AG08396 (cell line): ENCODE measurements around the gene WIZ.
"Not testable (repeated sequence)": the region's sequence is repeated elsewhere in the genome, so short reads cannot be mapped to it uniquely, and the experiment has no call there.

Source experiments
- DNase-seq: peaks from one replicate; pipeline ENCODE4 v3.0.0; 2012; ENCODE audit warnings: low spot score, mixed read lengths

WIZ gene, protein sequence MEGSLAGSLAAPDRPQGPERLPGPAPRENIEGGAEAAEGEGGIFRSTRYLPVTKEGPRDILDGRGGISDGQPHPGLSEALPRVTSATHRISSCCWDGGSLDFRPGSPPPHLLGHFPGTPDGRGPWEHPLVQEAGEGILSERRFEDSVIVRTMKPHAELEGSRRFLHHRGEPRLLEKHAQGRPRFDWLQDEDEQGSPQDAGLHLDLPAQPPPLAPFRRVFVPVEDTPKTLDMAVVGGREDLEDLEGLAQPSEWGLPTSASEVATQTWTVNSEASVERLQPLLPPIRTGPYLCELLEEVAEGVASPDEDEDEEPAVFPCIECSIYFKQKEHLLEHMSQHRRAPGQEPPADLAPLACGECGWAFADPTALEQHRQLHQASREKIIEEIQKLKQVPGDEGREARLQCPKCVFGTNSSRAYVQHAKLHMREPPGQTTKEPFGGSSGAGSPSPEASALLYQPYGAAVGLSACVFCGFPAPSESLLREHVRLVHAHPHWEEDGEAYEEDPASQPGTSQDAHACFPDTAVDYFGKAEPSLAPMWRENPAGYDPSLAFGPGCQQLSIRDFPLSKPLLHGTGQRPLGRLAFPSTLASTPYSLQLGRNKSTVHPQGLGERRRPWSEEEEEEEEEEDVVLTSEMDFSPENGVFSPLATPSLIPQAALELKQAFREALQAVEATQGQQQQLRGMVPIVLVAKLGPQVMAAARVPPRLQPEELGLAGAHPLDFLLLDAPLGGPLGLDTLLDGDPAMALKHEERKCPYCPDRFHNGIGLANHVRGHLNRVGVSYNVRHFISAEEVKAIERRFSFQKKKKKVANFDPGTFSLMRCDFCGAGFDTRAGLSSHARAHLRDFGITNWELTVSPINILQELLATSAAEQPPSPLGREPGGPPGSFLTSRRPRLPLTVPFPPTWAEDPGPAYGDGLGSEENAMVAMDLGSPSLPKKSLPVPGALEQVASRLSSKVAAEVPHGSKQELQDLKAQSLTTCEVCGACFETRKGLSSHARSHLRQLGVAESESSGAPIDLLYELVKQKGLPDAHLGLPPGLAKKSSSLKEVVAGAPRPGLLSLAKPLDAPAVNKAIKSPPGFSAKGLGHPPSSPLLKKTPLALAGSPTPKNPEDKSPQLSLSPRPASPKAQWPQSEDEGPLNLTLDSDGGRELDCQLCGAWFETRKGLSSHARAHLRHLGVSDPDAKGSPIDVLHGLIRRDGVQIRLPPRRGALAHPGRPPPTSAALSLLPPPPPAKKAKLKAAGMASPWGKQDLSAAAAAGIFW (N-terminal part only)

DNA sequence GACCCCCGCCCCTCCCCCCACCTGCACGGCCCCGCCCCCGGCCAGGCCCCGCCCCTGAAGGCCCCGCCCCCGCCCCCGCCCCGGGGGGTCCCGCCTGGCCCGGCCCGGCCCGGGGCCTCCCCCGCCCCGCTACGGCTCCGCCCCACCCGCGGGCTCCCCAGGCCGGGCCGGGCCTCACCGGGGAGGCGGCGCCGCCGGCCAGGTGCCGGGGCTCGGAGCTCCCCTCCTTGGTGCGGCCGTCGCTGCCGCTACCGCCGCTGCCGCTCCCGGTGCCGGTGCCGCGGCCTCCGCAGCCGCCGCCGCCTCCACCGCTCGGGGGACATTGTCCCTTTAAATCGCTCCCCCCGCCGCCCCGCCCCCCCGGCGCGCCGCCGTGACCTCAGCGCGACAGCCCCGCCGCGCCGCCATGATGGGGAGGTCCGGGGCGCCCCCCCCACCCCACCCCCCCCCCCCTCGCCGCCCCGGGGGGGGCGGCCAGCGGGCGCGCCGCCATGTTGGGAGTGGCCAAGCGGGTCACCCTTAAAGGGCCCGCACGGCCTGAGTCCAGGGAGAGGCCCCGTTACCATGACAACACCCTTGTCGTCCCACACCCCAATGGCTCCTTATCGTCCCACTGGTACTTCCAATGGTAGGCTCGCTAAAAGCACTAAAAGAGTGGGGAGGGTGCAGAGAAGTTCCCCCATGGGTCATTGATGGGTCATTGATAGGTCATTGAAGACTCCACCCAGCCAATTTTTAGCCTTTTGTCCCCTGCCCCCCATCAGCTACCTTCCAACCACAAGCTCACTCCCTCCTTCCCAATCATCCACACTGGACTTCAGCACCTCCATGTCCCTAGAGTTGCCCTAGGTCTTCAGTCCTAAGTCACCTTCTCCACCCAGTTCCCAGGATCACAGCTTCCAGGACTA lies at the start of gene WIZ:
Gene WIZ, minus strand, starts transcription at position 337 of the 908 bp plus-strand sequence. CDS start 1,649 bp downstream, outside the sequence.
- peak; percentile 97 for DNase-seq

DNA sequence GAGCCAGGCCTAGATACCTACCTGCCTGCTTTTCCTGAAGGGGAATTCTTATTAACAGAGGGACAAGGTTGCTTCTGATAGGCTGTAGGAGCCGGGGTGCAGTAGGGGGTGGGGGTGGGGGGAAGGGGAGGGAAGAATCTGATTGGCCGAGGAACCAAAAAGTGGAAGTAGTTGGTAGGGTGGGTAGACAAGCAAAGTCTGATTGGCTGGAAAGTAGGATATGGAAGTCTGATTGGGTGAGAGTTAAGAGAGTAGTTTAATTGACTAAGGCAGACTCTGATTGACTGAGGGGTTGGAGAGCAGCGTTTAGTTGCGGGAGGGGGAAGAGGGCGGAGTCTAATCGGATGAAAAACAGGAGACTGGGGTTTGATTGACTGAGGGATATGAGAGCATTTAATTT lies 49.2 kb upstream of the WIZ start:
- DNase-seq: no peak

DNA sequence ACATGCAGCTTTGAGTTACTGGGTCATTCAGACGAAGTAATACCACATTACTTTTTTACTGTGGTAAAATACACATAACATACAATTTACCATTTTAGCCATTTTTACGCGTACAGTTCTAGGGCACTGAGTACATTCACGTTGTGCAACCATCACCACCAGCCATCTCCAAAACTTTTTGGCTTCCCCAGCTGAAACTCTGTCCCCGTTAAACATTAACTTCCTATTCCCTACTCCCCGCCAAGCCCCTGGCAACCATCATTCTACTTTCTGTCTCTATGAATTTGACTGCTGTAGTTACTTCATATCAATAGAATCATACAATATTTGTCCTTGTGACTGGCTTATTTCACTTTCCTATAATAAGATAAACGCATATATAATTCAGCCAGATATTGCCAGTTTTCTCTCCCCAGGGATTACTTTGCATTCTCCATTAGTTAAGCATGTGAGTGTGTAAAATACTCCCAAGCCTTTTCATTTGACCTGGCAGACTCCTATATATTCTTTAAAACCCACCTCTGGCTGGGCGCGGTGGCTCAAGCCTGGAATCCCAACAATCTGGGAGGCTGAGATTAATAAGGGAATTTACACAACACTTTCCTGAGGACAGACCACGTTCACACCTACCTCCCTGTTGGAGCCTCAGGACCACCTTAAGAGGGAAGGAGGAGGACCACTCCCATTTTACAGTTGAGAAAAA lies 48.6 kb upstream of the WIZ start:
- no peak for DNase-seq

DNA sequence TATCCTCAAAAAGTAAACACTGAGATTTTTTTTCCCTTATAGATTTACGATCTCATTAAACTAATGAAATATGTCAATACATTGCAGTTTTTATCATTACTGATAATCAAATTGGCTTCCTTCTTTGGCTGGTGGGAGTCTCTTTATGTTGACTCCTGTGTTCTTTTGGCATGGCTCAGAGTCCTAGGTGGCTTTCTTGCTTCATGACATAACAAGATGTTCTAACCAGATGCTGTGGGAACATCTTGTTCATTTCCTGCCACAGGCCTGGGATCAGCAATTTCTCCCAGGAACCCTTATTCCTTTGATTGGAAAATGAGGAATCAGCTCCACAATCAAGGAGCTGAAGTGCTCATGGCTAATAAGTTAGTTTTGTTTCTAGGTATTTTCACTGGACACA lies 45.4 kb upstream of the WIZ start:
- no peak for DNase-seq

DNA sequence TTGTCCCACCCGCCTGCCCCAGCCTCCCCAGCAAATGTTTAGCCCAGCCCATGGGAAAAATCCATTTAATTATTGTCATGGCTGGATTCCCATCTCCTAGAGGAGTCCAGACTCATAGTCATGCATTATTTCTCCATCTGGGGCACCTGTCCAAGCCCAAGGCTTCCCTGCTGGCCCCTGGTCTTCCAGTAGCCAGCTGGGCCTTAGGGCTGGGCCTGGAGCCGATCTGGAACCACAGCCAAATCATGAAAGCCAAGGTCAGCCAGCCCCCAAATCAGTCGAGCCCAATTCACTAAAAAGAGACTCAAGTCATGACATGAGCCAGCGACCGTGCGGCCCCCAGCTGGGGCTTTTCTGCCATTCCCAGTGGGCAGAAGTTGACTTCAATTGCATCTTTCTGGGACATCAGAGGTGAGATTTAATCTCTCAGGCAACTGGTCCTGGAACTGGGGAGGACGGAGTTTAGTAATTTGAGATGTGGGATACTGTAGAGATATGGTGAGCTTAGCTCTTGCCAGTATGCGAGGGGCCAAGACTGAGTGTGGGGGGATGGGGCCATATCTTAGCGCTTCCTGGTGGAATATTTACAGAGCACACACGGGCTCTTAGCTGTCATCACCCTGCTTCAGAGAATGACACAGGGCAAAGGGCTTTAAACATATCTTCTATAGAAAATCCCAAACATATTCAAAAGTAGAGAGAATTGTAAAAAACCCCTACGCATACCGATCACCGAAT lies 38.9 kb upstream of the WIZ start:
- DNase-seq: no peak

DNA sequence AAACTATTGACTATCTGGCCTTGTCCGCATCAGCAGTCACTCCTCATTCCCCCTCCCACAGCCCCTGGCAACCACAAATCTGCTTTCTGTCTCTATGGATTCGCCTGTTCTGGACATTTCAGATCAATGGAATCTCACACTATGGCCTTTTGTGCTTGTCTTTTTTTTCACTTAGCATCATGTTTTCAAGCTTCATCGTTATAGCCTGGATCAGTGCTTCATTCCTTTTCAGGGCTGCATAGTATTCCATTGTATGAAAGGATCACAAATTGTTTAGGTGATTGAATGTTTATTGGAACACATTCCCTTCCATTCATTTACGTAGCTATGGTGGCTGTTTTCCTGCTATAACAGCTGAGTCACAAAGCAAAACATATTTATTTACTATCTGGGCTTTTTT lies 37.3 kb upstream of the WIZ start:
- DNase-seq: no peak

DNA sequence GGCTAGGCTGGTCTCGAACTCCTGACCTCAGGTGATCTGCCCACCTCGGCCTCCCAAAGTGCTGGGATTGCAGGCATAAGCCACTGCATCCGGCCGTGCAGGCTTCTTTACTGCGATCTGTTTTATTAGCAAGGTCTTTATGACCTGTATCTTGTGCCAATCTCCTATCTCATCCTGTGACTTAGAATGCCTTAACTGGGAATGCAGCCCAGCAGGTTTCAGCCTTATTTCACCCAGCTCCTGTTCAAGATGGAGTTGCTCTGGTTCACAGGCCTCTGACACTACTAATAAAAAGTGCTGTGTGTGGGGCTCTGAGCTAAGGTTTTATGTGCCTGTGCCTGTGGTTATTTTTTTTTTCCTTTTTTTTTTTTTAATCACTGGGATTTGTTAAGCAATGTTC lies 36.0 kb upstream of the WIZ start:
- DNase-seq: not testable (repeated sequence)

DNA sequence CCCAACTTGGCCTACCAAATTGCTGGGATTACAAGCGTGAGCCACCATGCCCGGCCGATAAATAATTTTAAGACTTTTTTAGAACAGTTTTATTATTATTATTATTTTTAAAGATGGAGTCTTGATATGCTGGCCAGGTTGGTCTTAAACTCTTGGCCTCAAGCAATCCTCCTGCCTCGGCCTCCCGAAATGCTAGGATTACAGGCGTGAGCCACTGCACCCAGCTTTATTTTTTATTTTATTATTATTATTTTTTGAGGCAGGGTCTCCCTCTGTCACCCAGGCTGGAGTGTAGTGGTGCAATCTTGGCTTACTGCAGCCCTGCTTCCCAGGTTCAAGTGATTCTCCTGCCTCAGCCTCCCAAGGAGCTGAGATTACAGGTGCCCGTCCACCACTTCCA lies 31.2 kb upstream of the WIZ start:
- DNase-seq: not testable (repeated sequence)

DNA sequence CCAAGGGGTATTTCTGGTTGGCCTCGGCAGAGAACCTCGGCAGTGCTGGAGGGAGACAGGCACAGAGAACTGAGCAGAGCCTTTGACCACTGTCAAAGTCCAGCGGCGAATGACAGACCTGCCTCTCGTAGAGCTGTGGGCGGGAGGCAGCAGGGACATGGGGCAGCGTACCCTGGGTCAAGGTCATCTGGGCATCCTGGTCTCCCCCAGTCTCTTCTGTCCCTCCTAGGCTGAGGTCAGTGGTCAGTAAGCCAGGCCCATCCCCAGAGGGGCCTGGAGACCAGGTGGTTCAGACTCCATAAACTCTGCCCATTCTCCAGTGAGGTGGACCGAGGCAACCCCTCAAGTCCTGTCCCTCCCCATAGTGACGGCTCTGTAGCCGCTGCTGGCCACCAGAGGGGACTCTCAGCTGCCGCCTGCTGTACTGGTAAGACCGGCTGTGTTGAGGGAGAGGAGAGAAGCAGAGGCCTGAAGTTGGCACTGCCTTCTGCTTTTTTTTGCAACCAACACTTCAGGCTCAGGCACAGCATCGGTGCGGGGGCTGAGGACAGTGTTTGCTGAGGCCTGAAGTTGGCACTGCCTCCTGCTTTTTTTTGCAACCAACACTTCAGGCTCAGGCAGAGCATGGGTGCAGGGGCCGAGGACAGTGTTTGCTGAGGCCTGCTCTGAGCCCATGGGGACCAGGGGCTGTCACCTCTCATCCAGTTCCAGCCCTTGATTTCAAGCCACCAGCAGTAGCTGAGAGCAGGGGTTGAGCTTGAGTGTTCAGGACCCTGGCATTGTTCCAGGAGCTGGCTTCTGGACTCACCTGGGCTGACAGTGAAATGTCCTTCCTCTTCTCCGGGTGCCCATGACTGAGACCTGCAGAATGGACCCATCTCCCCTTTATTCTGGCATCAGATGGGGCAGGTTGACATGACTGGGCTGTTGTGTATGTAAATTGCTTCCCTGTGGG lies 29.9 kb upstream of the WIZ start, which contains the start of gene PGLYRP2:
Gene PGLYRP2, minus strand, starts transcription at position 111 of the 955 bp plus-strand sequence. CDS start 130 bp downstream, outside the sequence.
- no peak for DNase-seq

DNA sequence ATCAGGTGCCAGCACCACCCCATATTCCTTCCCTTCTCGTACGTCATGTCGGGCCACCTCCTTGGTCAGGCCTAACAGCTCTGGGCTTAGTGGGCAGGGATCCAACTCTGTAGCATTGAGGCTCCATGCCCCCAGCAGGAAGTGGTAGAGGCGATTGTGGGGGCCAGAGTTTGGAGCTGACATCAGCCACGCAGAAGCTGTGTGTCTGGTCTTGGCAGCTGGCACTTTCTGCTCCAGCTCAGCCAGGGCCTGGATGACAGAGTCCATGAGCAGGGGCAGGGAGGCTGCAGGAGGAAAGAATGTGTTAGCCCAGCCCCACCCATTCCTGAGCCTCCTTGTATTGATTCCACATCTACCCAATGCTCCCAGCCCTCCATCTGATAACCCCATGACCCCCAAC lies 26.6 kb upstream of the WIZ start:
- DNase-seq: no peak

DNA sequence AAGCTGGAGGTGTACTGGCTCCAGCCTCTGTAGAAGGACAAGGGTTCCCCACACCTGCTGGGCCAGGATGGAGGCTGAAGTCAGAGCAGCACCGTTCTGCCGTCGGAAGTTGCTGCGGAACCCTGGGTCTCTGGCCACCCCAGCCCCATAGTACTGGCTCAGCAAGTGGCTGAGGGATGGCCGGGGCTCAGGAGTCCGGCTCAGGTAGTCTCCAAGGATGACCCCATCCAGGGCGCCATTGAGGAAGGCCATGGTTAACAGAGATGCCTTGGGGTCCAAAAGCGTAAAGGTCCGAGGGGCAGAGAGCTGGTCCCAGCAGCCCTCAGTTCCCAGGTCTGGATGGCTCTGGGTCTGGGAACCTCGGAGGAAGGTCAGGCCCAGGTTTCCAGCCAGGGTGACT lies 25.9 kb upstream of the WIZ start:
- DNase-seq: no peak

DNA sequence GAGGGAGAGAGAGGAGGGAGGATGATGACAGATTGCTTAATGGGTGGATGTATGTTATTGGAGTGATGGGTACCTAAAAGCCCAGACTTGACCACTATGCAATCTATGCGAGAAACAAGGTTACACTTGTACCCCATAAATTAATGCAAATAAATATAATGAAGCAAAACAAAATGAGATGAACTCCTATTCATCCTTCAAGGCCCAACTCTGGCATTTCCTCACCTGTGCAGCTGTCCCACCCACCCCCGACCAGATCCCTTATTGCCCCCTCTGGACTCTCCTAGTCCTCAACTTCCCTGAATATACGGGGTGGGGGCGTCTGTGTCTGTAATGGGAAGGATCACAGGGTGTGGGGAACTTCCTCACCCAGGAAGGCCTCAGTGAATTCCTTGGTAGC lies 25.4 kb upstream of the WIZ start:
- DNase-seq: no peak

DNA sequence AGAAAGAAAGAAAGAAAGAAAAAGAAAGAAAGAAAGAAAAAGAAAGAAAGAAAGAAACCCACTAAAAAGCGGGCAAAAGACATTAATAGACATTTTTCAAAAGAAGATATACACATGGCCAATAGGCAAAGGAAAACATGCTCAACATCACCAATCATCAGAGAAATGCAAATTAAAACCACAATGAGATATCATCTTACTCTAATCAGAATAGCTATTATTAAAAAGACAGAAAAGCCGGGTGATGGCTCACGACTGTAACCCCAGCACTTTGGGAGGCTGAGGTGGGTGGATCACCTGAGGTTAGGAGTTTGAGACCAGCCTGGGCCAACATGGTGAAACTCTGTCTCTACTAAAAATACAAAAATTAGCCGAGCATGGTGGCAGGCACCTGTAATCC lies 24.1 kb upstream of the WIZ start:
- not testable (repeated sequence) for DNase-seq

DNA sequence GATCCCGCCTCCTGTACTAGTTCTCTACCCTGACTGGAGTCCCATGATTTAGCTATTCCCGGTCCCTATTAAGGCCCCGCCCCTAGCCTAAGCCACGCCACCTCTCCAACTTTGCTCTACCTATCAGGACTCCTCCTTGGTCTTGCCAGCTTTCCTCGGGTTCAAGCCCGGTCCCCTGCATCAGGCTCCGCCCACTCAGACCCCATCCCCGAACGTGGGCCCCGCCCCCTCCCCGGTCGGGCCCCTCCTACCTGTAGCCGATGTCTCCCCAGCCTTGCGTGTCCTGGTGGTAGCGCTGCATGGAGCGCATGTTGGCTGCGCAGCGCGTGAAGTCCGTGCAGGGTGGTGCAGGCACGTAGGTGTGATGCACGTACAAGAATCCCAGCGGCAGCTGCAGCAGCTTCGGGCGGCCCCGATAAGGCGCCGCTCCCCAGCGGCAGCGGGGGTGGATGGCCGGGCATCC lies 21.9 kb upstream of the WIZ start:
- no peak for DNase-seq

DNA sequence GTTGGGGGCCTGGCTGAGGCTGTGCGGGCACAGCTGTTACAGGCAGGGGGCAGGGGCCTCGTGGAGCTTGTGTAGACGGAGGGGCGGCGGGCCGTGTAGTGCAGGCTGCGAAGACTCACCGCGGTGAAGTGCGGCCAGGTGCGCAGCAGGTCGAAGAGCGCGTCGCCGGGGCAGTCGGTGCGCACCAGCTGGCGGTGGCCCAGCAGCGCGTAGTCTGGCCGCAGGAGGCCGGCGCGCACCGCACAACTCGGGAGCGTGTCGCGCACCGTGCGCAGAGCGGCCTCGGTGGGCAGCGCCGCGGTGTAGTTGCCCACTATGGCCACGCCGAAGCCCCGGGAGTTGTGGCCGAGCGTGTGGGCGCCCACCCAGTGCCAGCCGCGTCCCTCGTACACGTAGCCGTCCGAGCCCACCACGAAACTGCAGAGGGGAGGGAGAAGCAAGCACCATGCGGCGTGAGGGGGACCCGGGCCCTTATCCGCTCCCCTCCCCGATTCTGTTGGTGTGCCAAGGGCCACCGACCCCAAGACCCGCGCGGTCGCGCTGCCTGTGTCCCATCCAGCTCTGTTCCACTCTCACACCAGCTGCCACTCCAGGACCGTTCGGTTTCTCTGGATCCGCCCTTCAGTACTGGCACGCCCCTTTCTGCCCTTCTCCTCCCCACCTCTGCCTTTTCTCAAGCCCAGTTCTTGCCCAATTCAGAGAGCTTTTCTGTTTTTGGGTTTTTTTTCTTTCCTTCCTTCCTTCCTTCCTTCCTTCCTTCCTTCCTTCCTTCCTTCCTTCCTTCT lies 19.9 kb upstream of the WIZ start:
- no peak for DNase-seq

DNA sequence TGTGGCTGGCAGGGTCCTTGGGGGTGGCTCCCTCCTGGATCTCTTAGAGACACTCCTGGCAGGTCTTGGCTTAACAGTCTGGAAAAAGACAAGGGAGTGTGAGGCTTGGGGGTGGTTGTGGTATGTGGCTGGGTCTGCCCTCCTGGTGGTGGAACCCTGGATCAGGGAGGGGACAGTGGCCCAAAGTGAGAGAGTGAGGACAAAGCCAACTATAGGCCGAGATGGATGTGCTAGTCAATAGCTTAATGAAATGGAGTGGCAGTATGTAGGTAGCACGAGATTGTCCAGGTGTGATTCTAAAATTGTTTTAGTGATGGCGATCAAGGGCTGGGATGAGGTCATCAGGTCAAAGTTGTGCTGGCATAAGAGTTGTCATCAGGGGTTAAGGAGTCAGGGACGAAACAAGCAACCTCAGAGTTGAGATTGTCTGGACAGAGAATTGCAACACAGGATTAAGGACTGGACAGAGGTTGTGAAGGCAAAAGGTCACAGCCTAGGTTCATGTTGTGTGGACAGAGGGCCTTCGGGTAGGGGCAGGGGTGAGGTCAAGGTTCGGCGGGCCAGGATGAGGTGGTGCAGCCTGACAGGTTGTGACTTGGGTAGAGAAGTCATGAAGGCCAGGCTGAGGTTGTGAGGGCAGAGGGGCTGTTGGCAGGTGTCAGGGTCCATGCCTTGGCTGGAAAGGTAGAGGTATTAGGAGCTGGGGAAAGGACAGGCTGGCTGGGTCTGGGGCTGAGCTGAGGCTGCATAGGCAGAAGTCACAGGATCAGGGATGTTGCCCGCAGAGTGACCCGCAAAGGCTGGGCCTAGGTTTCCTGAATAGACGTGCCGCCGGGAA lies 19.1 kb upstream of the WIZ start:
- DNase-seq: no peak

DNA sequence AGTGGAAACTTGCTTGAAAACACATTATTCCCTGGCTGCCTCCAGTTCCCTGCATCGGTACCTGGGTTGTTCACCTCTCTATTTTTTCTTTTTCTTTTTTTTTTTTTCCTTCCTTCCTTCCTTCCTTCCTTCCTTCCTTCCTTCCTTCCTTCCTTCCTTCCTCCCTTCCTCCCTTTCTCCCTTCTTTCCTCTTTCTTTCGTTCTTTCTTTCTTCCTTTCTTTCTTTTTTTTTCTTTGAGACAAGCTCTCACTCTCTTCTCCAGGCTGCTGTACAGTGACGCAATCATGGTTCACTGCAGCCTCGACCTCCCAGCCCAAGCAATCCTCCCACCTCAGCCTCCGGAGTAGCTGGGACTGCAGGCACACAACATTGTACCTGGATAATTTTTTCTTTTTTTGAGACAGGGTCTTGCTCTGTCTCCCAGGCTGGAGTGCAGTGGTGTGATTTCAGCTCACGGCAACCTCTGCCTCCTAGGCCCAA lies 18.0 kb upstream of the WIZ start:
- no peak for DNase-seq
